Measurements from ENCODE around the gene SKAP2.

GRCh38 chr7:26858735-26859134 lies 5.7 kb downstream of the SKAP2 start:
- TF ChIP-seq POLR2AphosphoS5 (IDR thresholded peaks at IDR 0.05; ENCODE audit: low read depth, low read length): no peak
- TF ChIP-seq POLR2A (IDR thresholded peaks at IDR 0.05; ENCODE audit: low read depth, low read length): no peak
- no peak for TF ChIP-seq TAF1 (IDR thresholded peaks at IDR 0.05; ENCODE audit: low read depth, low read length)
- no peak for TF ChIP-seq SPI1 (IDR thresholded peaks at IDR 0.05; ENCODE audit: low read depth, low read length)

Measured in GM12891 (cell line).